ENCODE measurements around the gene PDE11A.

DNA sequence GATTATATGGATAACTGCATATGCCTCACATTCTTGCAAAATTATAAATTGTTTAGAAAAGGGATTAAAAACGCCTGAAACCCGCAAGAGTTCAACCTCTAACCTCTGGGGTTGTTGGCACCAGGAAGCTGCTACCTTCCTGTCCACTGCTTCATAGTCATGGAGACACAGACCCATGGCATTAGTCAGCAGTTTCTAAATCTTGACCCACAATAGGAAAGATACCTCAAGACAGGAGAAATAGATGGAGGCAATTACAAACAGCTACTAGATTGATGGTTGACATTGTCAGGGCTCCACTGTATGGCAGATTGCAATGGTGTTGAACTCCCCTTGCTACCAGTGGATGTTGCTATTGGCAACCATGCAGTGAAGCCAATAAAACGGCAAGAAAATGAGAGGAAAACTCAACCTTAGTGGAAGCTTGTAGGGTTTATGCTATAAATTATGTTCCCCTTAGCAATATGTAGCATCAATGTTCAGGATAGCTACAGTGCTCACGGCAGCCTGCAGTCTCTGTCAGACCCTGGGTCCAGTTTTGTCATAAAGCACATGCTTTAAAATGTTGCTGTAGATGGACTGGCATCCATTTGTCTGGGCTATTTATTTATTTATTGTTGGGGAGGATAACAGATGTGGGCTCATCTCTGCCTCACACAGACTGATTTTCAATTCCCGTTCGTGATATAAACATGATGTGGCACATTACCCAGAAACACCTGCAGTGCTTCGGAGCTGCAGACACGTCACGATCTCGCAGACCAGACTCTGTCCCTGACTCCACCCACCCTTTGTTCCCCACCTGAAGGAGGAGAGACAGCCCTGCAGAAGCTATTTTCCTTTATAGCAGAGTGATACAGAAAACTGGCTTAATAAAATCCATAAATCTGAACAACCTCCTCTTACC is 446.6 kb downstream of the PDE11A start:
- TF ChIP-seq, protein P1, sequence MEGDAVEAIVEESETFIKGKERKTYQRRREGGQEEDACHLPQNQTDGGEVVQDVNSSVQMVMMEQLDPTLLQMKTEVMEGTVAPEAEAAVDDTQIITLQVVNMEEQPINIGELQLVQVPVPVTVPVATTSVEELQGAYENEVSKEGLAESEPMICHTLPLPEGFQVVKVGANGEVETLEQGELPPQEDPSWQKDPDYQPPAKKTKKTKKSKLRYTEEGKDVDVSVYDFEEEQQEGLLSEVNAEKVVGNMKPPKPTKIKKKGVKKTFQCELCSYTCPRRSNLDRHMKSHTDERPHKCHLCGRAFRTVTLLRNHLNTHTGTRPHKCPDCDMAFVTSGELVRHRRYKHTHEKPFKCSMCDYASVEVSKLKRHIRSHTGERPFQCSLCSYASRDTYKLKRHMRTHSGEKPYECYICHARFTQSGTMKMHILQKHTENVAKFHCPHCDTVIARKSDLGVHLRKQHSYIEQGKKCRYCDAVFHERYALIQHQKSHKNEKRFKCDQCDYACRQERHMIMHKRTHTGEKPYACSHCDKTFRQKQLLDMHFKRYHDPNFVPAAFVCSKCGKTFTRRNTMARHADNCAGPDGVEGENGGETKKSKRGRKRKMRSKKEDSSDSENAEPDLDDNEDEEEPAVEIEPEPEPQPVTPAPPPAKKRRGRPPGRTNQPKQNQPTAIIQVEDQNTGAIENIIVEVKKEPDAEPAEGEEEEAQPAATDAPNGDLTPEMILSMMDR (IDR thresholded peaks at IDR 0.05), result no peak
- TF ChIP-seq POLR2A (IDR thresholded peaks at IDR 0.05), result no peak

Data from esophagus squamous epithelium (tissue), 4 donors.